GM12878 (cell line): ENCODE results near the gene KCNJ12. TPM values are rescaled to one million over a fixed set of nuclear protein-coding genes. Genes with fewer than 3 reads are reported as not detected.

Source experiments
- ATAC-seq: fragments of 200-7000 bp; cut with Tn5 transposase; 3 replicates; pipeline ENCODE4 v1.9.1; 2020; ENCODE audit warnings: mild to moderate bottlenecking, moderate library complexity
- BruUV-seq: library from RNA; stranded (reverse); fragments of 400-500 nt; replicated peaks from 2 replicates; lab custom pipeline; 2021; lab: Mats Ljungman, UMichigan
- CTCF ChIA-PET: fragments of 300-600 bp; sonication (Branson Sonifier 250); formaldehyde crosslinking; extraction: SDS; loops from one replicate; lab custom pipeline; 2021; ENCODE audit warnings: inconsistent platforms; lab: Yijun Ruan, JAX
- POLR2A ChIA-PET: fragments of 350-600 bp; formaldehyde crosslinking; extraction: SDS; loops from one replicate; lab custom pipeline; 2021; ENCODE audit warnings: inconsistent platforms; lab: Charles Lee
- RAD21 ChIA-PET: fragments of 300-600 bp; sonication (Branson Sonifier 250); formaldehyde crosslinking; loops from one replicate; lab custom pipeline; 2023; ENCODE audit warnings: antibody characterized with exemption; ENCODE audit not compliant: unreplicated experiment; lab: Charles Lee
- SMC1A ChIA-PET: fragments of 300-600 bp; sonication (Branson Sonifier 250); formaldehyde crosslinking; loops from one replicate; lab custom pipeline; 2023; ENCODE audit not compliant: unreplicated experiment, uncharacterized antibody; lab: Charles Lee
- DNase-seq: peaks from one replicate; pipeline ENCODE4 v3.0.0-alpha.2; 2011; ENCODE audit warnings: low read depth, low spot score
- FAIRE-seq: peaks from 3 replicates; lab custom pipeline; 2011; peaks lifted over from hg19 to GRCh38; lab: Jason Lieb, UNC
- H2AFZ ChIP-seq: 2 replicates; pipeline ENCODE4 v1.6.0; 2011; ENCODE audit warnings: low read depth, low read length, control low read depth; ENCODE audit not compliant: control insufficient read depth
- H3K27ac ChIP-seq: 2 replicates; pipeline ENCODE4 v1.5.1; 2011; ENCODE audit warnings: control low read depth; ENCODE audit not compliant: control insufficient read depth, insufficient read depth
- H3K27me3 ChIP-seq, 2 experiments: replicated peaks in 1 of 2; 2 replicates each; pipeline versions ENCODE4 v1.6.0 to v1.6.1; 2011; ENCODE audit warnings: low read length in 1 of 2; ENCODE audit not compliant: control insufficient read depth in 2 of 2, insufficient read depth in 2 of 2
- H3K36me3 ChIP-seq, 2 experiments: 2 replicates each; pipeline ENCODE4 v1.5.1; 2011; ENCODE audit warnings: low read length in 1 of 2; ENCODE audit not compliant: control insufficient read depth in 2 of 2, insufficient read depth in 2 of 2
- H3K4me1 ChIP-seq: 2 replicates; pipeline ENCODE4 v1.6.1; 2011; ENCODE audit warnings: mild to moderate bottlenecking, low read length, moderate library complexity, mixed read lengths; ENCODE audit not compliant: control insufficient read depth, insufficient read depth
- H3K4me2 ChIP-seq: 2 replicates; pipeline ENCODE4 v1.6.0; 2011; ENCODE audit warnings: control low read depth; ENCODE audit not compliant: control insufficient read depth, insufficient read depth
- H3K4me3 ChIP-seq: fragments of 200-600 bp; sonication (generic); 2 replicates; pipeline ENCODE4 v1.5.1; 2016
- H3K79me2 ChIP-seq: 2 replicates; pipeline ENCODE4 v1.6.0; 2011; ENCODE audit warnings: low read length; ENCODE audit not compliant: control insufficient read depth, insufficient read depth
- H3K9ac ChIP-seq: 2 replicates; pipeline ENCODE4 v1.8.0; 2011; ENCODE audit warnings: low read length, control low read depth, mixed read lengths; ENCODE audit not compliant: control insufficient read depth, insufficient read depth
- H3K9me3 ChIP-seq: replicated peaks from 3 replicates; pipeline ENCODE4 v1.5.1; 2011; ENCODE audit warnings: mild to moderate bottlenecking, low read length; ENCODE audit not compliant: control insufficient read depth, insufficient read depth
- H4K20me1 ChIP-seq: 2 replicates; pipeline ENCODE4 v1.6.0; 2011; ENCODE audit not compliant: control insufficient read depth, insufficient read depth
- ASH2L ChIP-seq: fragments of 300-600, 200-600 bp; sonication (generic); IDR thresholded peaks from 2 replicates; pipeline ENCODE4 v1.6.1; 2017; ENCODE audit warnings: low read depth, mild to moderate bottlenecking, borderline replicate concordance
- BACH1 ChIP-seq: fragments of 450-650 bp; IDR thresholded peaks from 2 replicates; pipeline ENCODE4 v1.6.1; 2017; ENCODE audit warnings: mild to moderate bottlenecking, borderline replicate concordance
- CHD4 ChIP-seq: fragments of 200-600 bp; sonication (generic); IDR thresholded peaks from 2 replicates; pipeline ENCODE4 v1.6.1; 2016; ENCODE audit warnings: mild to moderate bottlenecking
- DPF2 ChIP-seq: fragments of 450-650 bp; IDR thresholded peaks from 2 replicates; pipeline ENCODE4 v1.6.1; 2017; ENCODE audit warnings: mild to moderate bottlenecking
- EP300 ChIP-seq, 2 experiments: fragments of 150-350 bp in 1 of 2; IDR thresholded peaks; 2 replicates each; pipeline ENCODE4 v1.6.1; 2011 to 2012; ENCODE audit warnings: low read depth in 2 of 2, low read length in 2 of 2, borderline replicate concordance in 1 of 2, improper control_type of control experiment in 1 of 2, inconsistent platforms in 1 of 2; ENCODE audit not compliant: control insufficient read depth in 1 of 2
- IKZF1 ChIP-seq: fragments of 450-650 bp; conservative IDR thresholded peaks from 2 replicates; pipeline ENCODE4 v1.6.1; 2017; ENCODE audit warnings: antibody characterized with exemption, mild to moderate bottlenecking
- IKZF2 ChIP-seq, 2 experiments: fragments of 450-650 bp; IDR thresholded peaks; 2 replicates each; pipeline ENCODE4 v1.6.1; 2017; ENCODE audit warnings: mild to moderate bottlenecking in 2 of 2, moderate library complexity in 2 of 2
- KLF5 ChIP-seq: fragments of 450-650 bp; IDR thresholded peaks from 2 replicates; pipeline ENCODE4 v1.6.1; 2014; ENCODE audit warnings: mild to moderate bottlenecking; ENCODE audit not compliant: partially characterized antibody
- NFIC ChIP-seq: IDR thresholded peaks from 2 replicates; pipeline ENCODE4 v1.6.1; 2012; ENCODE audit warnings: low read depth, mild to moderate bottlenecking, inconsistent platforms, low read length, moderate library complexity
- NFYB ChIP-seq: IDR thresholded peaks from 2 replicates; pipeline ENCODE4 v1.6.1; 2011; ENCODE audit warnings: low read depth, mild to moderate bottlenecking, low read length, improper control_type of control experiment, moderate library complexity; ENCODE audit not compliant: insufficient read depth
- RFX5 ChIP-seq: IDR thresholded peaks from 2 replicates; pipeline ENCODE4 v1.6.1; 2011; ENCODE audit warnings: low read depth, low read length, improper control_type of control experiment
- ZZZ3 ChIP-seq: IDR thresholded peaks from 2 replicates; pipeline ENCODE4 v1.6.1; 2011; ENCODE audit warnings: low read depth; ENCODE audit not compliant: control insufficient read depth, insufficient read length
- WGBS: methylation state at CpG from one replicate; pipeline ENCODE4 v1.1.6; 2016; ENCODE audit warnings: low lambda C conversion rate; ENCODE audit not compliant: insufficient replicate concordance, insufficient coverage; ENCODE audit errors: missing lambda C conversion rate; 5-methylcytosine and 5-hydroxymethylcytosine counted together
- in situ Hi-C: fragments of 300-500 bp; cut with MboI; formaldehyde crosslinking; loops from 9 replicates; pipeline ENCODE4 v1.14.3; 2018; ENCODE audit warnings: mixed read lengths
- intact Hi-C: fragments of 100-400 bp; cut with micrococcal nuclease; formaldehyde crosslinking; loops from one replicate; pipeline ENCODE4 v1.14.2; 2022; ENCODE audit not compliant: unreplicated experiment
- polyA plus RNA-seq, 11 experiments: library from polyadenylated mRNA; depleted of rRNA in 4 of 11; unstranded in 6 of 11; stranded (reverse) in 5 of 11; fragments of >200 nt; fragmentation: Nextera tagmentation in 4 of 11; fragmentation: Illumina TruSeq in 1 of 11; extraction: Ambion mirVana in 4 of 11; extraction: Trizol in 1 of 11; gene quantifications; 1 replicate in 1 of 11; 2 replicates in 10 of 11; pipeline versions ENCODE4 v1.2.1 to v1.2.3, GENCODE V29; 2011 to 2016; ENCODE audit warnings: inconsistent platforms in 2 of 11, missing spikeins in 2 of 11, low read depth in 1 of 11
- total RNA-seq, 4 experiments: library from RNA; depleted of rRNA in 3 of 4; stranded (reverse); fragments of >200 nt in 3 of 4; fragmentation: Illumina TruSeq in 1 of 4; extraction: Trizol in 1 of 4; gene quantifications; 2 replicates each; pipeline versions ENCODE4 v1.2.1 to v1.2.3, GENCODE V29; 2013 to 2021
- TF ChIP-seq, protein P1 (sequence below): IDR thresholded peaks from 2 replicates; pipeline ENCODE4 v1.6.1; 2012; ENCODE audit warnings: improper control_type of control experiment, low read depth, low read length; ENCODE audit not compliant: insufficient replicate concordance
- TF ChIP-seq, protein P2 (sequence below): IDR thresholded peaks from 2 replicates; pipeline ENCODE4 v1.6.1; 2011; ENCODE audit warnings: low read depth, low read length, improper control_type of control experiment, borderline replicate concordance

The KCNJ12 gene
- total and polyA plus RNA-seq, 10 of the 15 experiments (the other 5 are each of a cell fraction or from before 2014, with no cell fraction given), result 0.04 to 0.21 (median 0.09) TPM; not detected in 3

DNA sequence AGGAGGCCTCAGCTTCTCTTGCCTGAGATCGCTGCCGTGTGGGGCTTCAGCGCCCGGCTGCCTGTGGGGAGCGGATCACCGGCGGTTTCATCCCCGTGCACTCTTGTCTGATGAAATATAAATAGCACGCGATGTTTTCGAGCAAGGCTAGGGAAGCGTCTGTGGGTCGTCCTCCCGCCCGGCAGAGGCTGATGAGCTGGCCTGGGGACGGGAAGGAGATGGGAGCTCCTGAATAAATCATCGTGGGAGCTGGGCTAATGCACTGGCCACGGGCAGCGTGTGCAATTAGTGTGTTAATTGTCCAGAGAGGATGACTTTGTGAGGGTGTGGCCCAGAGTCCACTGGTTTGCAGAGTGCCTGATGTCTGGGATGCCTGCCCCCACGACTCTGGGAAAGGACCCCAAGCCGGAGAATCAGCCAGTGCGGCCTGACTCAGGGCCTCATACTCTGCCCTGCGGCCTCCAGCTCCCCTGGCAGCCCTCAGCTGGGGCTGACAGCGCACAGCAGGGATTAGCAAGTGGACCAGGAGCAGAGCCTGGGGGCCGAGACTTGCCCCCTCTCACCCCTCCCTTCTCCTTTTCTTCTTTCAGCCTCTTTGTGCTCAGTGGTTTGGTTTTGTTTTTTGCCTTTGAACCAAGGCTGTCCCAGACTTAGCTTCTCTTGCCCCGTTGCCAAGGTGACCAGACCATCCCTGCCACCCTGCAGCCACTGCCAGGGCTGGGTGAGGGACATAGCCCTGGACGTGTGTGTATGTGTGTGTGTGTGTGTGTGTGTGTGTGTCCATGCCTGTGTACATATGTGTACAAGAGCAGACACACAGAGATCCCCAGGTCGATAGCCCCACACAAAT lies 21.4 kb downstream of the KCNJ12 start (continued):
- TF ChIP-seq, protein P1, sequence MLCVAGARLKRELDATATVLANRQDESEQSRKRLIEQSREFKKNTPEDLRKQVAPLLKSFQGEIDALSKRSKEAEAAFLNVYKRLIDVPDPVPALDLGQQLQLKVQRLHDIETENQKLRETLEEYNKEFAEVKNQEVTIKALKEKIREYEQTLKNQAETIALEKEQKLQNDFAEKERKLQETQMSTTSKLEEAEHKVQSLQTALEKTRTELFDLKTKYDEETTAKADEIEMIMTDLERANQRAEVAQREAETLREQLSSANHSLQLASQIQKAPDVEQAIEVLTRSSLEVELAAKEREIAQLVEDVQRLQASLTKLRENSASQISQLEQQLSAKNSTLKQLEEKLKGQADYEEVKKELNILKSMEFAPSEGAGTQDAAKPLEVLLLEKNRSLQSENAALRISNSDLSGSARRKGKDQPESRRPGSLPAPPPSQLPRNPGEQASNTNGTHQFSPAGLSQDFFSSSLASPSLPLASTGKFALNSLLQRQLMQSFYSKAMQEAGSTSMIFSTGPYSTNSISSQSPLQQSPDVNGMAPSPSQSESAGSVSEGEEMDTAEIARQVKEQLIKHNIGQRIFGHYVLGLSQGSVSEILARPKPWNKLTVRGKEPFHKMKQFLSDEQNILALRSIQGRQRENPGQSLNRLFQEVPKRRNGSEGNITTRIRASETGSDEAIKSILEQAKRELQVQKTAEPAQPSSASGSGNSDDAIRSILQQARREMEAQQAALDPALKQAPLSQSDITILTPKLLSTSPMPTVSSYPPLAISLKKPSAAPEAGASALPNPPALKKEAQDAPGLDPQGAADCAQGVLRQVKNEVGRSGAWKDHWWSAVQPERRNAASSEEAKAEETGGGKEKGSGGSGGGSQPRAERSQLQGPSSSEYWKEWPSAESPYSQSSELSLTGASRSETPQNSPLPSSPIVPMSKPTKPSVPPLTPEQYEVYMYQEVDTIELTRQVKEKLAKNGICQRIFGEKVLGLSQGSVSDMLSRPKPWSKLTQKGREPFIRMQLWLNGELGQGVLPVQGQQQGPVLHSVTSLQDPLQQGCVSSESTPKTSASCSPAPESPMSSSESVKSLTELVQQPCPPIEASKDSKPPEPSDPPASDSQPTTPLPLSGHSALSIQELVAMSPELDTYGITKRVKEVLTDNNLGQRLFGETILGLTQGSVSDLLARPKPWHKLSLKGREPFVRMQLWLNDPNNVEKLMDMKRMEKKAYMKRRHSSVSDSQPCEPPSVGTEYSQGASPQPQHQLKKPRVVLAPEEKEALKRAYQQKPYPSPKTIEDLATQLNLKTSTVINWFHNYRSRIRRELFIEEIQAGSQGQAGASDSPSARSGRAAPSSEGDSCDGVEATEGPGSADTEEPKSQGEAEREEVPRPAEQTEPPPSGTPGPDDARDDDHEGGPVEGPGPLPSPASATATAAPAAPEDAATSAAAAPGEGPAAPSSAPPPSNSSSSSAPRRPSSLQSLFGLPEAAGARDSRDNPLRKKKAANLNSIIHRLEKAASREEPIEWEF, result no peak
- no peak for TF ChIP-seq CHD4

DNA sequence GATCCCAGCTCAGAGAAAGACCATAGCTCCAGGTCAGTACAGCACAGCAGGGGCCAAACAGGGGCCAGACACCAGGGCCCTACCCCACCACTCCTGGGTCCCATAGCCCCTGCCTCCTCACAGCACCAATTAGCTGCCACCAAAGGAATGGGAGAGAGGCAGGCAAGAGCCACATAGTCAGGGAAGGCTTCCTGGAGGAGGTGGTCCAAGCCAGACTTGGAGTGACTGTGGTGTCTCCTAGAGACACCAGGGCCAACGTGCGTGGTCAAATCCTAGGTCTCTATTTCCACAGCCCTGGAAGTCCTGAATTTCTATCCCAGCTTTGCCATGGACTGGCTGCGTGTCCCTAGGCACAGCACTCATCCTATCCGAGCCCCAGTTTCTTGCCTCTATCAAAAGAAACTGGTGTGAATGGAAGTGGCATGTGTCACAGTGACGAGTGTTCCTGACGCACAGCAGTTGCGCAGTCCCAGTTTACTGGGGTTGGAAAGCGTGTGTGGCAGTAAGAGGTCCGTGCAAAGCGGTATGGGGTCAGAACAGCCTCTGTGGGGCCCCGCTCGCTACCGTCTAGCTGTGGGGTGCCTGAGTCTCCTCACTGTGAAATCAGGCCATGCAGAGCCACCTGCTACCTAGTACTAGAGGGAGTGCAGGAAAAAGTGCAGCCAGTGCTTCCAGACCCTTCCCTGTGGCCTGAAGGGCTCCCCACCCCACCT lies 23.5 kb downstream of the KCNJ12 start:
- CTCF ChIA-PET, result no interaction called here
- no peak for TF ChIP-seq NFIC
- no peak for TF ChIP-seq ZZZ3
- no peak for TF ChIP-seq ASH2L
- TF ChIP-seq IKZF2 (IDR thresholded peaks at IDR 0.05), result no peak
- TF ChIP-seq DPF2, result no peak
- TF ChIP-seq, protein P2, sequence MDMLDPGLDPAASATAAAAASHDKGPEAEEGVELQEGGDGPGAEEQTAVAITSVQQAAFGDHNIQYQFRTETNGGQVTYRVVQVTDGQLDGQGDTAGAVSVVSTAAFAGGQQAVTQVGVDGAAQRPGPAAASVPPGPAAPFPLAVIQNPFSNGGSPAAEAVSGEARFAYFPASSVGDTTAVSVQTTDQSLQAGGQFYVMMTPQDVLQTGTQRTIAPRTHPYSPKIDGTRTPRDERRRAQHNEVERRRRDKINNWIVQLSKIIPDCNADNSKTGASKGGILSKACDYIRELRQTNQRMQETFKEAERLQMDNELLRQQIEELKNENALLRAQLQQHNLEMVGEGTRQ, result no peak
- TF ChIP-seq BACH1, result no peak
- no peak for TF ChIP-seq IKZF1
- no peak for TF ChIP-seq NFYB
- no peak for TF ChIP-seq KLF5
- no peak for TF ChIP-seq EP300 (IDR thresholded peaks at IDR 0.05; ENCODE audit: borderline replicate concordance in 1 of 2, control insufficient read depth in 1 of 2, low read depth in 2 of 2, low read length in 2 of 2)
- TF ChIP-seq RFX5, result no peak

More for the DNA sequence above, 23.5 kb downstream of the KCNJ12 start:
- no peaks in the 10 kb centered on the region for H3K9me3 ChIP-seq
- no peaks in the 10 kb centered on the region for H3K4me1 ChIP-seq
- H4K20me1 ChIP-seq, result no peaks in the 10 kb centered on the region
- no peaks in the 10 kb centered on the region for H3K36me3 ChIP-seq
- H3K4me3 ChIP-seq, result no peak overlapping the region
- 29% methylated on average over 13 of the region's 13 CpGs for WGBS
- no peaks in the 10 kb centered on the region for H3K79me2 ChIP-seq
- FAIRE-seq, result no peak
- POLR2A ChIA-PET, result no interaction called here
- RAD21 ChIA-PET, result no interaction called here
- no peak overlapping the region for H3K4me2 ChIP-seq
- in situ Hi-C loops, result no loop called here
- no peak overlapping the region for H3K9ac ChIP-seq
- H2AFZ ChIP-seq, result no peak overlapping the region
- intact Hi-C loops, result no loop called here
- BruUV-seq, result no TSS peak
- DNase-seq, result no peak
- no peak overlapping the region for H3K27ac ChIP-seq
- no peak for ATAC-seq
- SMC1A ChIA-PET, result no interaction called here
- H3K27me3 ChIP-seq, result no peaks in the 10 kb centered on the region; a peak in 1 of 4 replicates
